ENCODE results near the gene DPP10.

DPP10 gene

DNA sequence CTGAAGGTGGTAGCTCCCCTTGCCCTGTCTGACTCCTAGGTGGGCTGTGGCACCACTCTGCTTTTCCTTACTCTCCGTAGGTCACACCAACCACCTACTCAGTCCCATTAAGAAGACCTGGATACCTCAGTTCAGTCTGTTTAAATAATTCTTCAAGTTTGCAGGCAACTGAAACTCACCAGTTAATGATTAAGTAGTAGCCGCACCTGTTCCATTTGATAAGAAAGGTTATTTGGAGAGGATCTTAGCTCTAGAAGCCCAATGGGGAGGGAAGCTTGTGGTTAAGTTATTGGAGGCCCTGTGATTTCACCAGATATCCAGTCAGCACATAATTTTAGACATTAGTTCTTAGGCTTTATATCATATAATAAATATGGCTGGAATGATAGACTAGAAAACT is 1193.0 kb downstream of the DPP10 start:
- DNase-seq (ENCODE audit: low read depth in 4 of 4, low spot score in 1 of 4), result no peak

DNA sequence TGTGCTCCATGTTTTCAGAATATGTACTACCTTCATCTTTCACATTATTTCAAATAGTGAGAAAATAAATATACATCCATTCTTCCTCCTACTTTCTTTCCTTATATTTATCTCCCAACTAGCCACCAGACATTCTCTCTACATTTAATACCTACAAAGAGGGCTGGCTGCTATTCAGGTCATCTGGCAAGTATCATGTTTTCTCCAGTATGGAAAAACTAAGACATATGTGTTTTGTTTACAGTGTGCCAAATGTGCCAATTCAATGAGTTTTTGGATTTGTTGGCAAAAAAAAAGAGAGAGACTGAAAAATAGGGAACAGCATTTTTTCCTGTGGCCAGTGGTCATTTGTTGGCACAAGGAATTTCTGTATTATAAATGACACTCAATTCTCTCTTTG is 1207.3 kb downstream of the DPP10 start:
- no peak for DNase-seq (ENCODE audit: low read depth in 4 of 4, low spot score in 1 of 4)

DNA sequence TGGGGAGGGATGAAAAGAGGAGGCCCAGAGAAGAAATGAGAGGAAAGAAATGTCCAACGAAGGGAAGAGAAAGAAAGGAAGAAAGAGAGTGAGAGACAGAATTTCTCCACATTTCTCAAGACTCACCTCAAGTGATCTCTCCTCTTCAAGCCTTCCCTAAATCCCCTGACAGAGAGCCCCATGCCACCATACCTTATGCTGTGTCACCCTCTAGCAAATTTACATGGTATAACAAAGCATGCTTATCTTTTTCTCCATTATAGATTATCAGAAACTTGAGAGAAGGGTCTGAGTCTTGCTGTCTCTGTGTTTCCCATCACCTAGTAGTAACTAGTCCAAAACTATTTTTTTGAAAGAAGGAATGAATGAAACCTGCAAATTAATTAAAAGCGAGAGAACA is 1208.4 kb downstream of the DPP10 start:
- no peak for DNase-seq (ENCODE audit: low read depth in 4 of 4, low spot score in 1 of 4)

DNA sequence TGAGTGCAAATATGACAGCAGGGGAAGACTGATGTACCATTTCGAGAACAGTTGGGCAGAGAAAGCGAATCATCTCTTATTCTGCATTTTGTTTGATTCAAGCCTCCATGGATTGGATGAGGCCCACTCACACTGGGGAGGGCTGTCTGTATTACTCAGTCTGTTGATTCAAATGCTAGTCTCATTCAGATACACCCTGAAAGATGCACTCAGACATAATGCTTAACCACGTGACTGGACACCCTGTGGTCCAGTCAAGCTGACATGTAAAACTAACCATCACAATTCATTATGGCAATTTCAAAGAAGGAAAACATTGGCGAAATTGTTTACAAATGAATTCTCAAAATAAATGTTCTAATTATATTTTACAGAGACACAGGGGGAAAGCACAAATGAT is 1210.2 kb downstream of the DPP10 start:
- no peak for DNase-seq (ENCODE audit: low read depth in 4 of 4, low spot score in 1 of 4)

DNA sequence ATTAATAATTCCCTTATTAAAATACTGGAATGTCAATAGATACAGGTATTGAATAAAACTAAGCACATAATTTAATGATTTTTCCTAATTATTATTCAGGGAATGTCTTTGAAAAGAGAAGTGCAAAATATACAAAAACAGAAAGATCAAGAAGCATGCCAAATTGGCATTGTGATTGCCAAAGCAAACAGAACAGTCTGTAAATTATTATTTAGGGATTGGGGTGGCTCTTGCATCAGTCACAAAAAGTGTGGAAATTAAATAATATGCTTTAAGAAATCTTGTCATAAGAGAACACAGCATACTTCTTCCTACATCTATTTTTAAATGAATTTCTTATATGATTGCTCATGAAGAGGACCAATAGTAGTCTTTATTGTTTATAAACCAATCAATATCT is 1211.9 kb downstream of the DPP10 start:
- no peak for DNase-seq (ENCODE audit: low read depth in 4 of 4, low spot score in 1 of 4)

DNA sequence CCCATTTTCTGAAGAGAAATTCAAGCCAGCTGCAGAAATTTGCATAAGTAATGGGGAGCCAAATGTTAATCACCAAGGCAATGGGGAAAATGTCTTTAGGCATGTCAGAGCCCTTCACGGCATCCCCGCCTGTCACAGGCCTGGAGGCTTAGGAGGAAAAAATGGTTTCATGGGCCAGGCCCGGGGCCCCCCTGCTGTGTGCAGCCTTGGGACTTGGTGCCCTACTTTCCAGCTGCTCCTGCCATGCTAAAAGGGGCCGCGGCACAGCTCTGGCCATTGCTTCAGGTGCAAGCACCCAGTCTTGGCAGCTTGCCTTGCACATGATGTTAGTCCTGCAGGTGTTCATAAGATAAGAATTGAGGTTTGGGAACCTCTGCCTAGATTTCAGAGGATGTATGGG is 1235.7 kb downstream of the DPP10 start:
- DNase-seq (ENCODE audit: low read depth in 4 of 4, low spot score in 1 of 4), result no peak

DNA sequence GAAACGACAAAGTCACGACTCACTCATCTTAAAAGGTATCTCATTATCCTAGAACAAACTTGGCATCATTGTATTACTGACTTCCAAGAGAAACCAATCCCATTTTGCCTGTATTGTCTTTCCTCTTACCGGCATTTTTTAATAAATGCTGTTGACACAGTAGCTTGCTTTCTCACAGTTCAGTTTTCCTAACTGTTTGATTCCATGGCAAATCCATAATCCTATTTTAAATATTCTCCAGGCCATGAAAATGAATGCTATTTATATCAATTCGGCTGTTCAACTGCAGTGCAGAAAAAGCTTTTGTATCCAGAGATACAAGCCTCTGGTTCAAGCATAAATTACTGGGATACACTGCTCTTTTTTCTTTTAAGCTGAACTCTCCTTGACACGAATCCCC is 1241.9 kb downstream of the DPP10 start:
- no peak for DNase-seq (ENCODE audit: low read depth in 4 of 4, low spot score in 1 of 4)

DNA sequence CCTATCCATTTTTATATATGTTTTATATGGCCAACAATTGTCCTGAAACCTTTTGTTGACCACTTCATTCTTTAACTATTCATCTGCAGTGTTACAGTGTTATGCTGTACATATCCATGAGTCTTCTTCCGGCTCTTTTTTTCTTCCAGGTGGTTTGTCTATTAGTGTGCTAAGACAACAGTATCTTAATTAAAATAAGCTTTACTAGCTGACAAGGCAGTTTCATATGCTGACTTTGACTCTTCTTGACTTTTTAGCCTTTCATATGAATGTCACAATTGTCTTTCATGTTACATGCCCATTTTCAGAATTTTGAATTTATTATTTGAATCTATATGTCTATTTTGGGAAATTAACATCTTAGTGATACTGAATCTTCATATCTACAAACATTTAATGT is 1249.0 kb downstream of the DPP10 start:
- no peak for DNase-seq (ENCODE audit: low read depth in 4 of 4, low spot score in 1 of 4)

DNA sequence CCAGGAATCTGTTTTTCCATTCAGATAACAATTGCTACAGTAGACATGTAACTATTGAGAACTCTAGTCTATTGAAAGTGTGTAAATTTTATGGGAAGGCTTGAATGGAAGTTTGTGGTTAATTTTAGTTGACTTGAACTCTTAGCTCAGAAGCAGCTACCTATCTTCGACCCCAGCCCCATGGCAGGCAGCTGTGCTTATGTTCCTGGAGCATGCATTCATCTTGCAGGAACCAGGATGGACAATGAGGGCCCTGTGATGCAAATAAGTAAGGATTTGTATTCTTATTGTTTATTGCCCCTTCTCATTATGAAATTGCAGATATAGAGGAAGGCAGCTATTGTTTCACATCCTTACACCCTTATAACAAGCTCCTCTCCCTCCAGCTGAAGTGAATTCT is 1252.2 kb downstream of the DPP10 start:
- DNase-seq (ENCODE audit: low read depth in 4 of 4, low spot score in 1 of 4), result no peak

DNA sequence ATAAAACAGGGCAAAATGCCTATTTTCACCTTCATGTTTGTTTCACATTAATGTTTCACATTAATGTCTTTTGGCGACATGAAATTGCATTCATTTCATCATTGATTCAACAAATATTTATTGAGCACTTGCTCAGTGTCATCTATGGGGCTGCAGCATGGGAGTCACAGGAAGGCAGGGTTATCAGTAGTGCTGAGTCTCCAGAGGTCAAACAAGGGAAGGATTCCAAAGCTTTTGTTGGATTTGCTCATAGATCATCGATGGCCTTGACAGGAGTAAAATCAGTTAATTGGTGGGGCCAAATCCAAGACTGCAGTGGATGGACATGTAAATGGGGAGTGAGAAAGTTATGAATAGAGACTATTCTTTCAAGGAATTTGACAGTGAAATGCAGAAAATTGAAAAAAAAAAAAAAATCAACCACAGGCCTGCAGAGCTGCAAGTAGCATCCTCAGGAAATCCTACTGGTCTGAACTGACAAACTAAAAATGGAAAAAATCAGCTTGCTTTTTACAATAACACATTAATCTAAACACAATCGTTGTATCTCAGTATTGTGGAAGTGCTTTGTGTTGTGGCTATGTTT is 1290.8 kb downstream of the DPP10 start:
- no peak for DNase-seq (ENCODE audit: low read depth in 4 of 4, low spot score in 1 of 4)

DNA sequence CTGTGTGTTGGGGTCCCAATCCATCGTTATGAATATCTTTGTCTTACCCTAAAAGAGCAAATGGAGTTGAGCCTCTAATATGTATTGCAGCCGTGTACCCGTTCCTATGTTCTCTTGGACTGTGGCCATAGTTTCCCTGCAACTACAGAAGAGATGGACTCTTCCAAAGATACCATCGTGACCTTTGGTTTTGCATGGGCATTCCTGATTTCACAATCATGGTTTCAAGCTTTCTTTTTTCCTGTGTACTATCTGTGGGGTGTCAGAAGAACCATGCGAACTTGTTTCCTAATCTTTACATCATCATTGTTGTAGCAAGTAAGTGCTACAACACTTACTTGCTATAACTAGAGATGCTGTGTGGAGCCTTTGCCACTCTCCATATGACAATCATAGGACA is 1295.7 kb downstream of the DPP10 start:
- no peak for DNase-seq (ENCODE audit: low read depth in 4 of 4, low spot score in 1 of 4)

DNA sequence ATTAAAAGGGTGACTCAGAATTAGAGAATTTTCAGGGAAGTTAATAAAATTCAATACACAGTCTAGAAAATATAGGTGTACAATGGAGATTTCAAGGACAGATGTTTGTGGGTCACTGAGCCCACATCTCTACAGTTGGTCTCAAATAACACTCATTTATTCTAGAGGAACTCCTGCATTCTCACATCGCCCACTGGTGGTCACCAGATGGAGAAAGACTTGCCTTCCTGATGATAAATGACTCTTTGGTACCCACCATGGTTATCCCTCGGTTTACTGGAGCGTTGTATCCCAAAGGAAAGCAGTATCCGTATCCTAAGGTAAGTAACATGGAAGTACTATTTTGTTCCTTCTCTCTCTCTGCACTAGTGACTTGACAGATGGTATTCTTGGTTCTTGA is 1297.1 kb downstream of the DPP10 start:
- DNase-seq (ENCODE audit: low read depth in 4 of 4, low spot score in 1 of 4), result no peak

DNA sequence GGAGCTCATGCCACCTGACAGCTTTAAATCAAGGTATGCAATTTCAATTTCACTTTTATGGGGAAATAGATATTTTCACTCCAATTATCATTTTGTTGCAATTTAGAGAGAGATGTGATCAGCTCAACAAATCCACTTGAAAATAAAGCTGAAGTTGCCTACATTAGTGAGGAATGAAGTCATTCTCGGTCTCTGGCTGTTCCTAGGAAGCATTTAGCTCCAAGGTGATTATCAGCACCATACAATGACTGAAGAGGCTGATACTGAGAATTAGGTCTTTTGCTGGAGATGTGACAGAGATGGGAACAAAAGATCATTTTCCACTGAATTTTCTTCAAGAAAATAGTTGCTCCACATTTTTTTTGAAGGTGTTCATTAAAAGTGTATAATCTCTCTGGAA is 1303.7 kb downstream of the DPP10 start:
- no peak for DNase-seq (ENCODE audit: low read depth in 4 of 4, low spot score in 1 of 4)

DNA sequence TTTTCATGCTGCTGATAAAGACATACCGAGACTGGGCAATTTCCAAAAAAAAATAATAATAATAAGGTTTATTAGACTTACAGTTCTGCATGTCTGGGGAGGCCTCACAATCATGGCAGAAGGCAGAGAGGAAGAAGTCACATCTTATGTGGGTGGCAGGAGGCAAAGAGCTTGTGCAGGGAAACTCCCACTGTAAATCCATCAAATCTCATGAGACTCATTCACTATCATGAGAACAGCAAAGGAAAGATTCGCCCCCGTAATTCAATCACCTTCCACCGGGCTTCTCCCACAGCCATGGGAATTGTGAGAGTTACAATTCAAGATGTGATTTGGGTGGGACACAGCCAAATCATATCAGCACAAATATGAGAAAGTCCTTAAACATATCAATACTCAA is 1314.8 kb downstream of the DPP10 start:
- no peak for DNase-seq (ENCODE audit: low read depth in 4 of 4, low spot score in 1 of 4)

DNA sequence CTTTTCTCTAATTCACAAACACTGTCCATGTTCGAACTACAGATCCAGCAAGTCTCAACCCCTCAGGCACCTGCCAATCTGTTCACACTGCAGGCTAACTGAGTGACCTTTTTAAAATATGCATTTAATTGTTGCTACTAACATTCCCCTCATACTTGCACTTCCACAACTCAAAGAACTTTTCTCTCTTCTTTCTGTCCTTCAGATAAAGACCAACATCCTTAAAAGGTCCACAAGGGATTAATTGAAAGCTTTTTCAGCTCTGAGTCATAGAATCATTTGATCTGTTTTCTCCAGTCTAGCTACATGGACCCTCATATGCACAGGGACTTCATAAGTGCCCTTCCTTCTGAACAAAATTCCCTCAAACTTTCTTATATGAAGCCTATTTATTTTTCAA is 1321.2 kb downstream of the DPP10 start:
- no peak for DNase-seq (ENCODE audit: low read depth in 4 of 4, low spot score in 1 of 4)

DNA sequence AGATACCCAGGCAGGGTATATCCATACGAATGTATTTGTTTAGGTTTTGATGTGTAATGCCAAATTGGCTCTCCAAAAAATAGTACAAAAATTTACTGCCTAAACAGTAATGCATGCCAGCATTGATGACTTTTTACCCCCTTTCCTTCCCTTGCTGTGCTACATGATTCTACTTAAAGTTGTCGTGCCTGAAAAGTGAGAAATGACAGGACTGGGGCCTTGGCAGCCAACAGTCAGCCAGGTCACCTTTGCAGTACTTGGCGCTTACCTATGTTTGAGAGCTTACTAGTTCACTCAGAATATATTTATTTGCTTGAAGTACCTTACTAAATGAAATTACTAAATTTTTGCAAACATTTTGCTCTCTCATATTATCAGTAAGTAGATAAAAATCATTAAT is 1329.1 kb downstream of the DPP10 start:
- no peak for DNase-seq (ENCODE audit: low read depth in 4 of 4, low spot score in 1 of 4)

DNA sequence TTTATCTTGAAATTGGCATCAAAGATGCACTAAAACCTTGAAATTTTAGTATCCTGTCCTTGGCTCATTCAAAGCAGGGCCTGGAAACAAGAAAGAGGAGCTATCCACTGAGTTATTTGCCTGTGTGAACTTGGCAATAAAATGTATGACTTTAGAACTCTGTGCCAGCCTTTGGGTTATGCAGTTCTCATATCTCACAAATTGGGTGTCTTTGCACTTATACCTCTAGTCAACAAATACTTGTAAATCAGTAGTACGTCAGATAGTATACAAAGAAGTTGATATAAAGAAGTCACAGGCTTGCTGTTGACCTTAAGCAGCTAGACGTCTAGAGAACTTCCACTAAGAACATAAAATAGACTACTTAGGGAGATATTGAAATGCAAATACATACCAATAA is 1331.9 kb downstream of the DPP10 start:
- DNase-seq (ENCODE audit: low read depth in 4 of 4, low spot score in 1 of 4), result no peak

DNA sequence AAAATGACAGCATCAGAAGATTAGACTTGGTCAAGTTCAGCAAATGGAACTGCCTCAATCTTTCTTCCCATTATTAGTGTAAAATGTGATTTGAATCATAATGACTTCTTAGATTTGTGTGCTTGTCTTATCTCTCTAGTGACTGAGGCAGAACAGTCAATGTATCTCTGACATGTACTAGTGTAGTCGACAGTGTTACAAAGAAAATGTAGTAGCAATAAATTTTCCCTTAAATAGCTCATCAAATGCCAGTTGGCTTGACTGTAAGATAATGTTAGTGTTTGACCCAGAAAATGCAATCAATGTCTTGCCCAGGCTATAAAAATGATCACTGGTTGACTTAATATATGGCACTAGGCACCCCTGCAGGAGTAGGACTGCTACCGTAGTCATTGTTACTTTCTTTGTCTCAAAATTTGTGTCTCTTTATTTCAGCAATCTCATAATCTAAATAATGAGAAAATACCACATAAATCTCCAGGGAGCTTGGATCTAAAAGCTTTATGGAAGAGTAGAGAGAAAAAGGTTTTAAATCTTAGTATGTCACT is 1336.7 kb downstream of the DPP10 start:
- DNase-seq (ENCODE audit: low read depth in 4 of 4, low spot score in 1 of 4), result no peak

DNA sequence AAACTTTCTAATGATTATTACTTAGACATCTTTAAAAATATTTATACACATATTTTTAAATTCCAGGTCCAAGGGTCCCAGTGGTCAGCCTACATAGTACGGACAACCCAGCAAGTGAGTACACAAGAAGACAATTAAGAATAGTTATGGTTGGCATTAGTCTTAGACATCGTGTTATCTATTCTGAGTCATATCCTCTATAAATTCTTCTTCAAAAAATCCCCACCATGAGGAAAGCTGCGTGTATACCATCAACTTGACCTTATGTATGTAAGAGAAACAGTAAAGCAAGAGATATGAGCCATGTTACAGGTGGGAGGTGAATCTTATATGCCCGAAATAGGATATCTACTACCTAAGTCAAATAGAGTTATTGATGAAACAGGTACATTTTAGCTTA is 1339.8 kb downstream of the DPP10 start:
- DNase-seq (ENCODE audit: low read depth in 4 of 4, low spot score in 1 of 4), result no peak

DNA sequence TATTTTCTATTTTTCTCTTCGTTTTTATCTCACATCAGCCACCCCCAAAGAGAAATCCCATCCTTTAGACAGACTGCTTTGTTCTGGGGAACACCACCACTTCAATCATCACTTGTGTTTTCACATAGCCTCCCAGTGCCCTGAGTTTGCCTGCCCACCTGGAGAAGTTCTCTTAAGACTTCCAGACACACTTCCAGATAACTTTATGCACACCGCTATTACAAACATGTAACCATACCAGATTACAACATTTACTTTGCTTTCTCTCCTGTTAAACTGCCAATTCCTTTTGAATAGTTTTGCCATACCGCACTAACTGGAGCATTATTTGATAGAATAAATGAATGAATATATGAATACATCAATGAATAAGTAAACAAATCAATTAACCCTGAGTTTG is 1353.6 kb downstream of the DPP10 start:
- no peak for DNase-seq (ENCODE audit: low read depth in 4 of 4, low spot score in 1 of 4)

DNA sequence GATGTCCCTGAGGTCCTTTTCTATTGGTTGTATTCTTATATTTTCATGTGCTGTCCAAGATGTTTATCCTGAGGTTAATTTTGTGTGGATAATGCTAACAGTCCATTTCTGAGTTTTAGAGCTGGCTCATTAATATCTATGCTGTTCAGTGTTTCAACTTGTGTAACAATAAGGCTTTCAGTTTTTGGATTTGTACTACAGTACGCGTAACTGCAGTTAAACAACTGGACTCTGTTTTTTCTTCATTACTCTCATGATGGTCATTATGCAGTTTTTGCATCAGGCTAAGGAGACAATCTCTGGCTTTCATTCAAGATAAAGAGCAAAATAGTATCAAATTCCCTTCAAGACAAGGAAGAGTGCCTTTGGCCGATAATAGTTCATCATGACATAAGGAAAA is 1364.8 kb downstream of the DPP10 start:
- DNase-seq (ENCODE audit: low read depth in 4 of 4, low spot score in 1 of 4), result no peak

DNA sequence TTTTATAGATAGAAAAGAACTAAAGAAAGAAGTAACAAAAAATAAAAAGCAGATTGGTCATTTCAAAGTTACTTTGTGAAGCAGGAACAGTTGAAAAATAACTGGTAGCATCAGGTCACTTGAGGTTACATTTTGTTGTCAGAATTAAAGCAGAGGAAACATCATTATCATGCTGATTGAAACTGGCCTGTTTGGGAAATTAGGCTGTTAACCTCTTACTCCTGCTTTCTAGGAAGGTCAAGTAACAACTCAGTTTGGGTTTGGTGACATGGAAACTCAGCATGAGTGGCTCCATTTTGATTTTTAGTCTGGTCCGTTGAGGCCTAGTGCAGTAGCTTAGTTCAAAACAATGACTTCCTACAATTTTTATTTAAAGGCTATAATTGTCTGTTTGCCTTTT is 1383.5 kb downstream of the DPP10 start:
- no peak for DNase-seq (ENCODE audit: low read depth in 4 of 4, low spot score in 1 of 4)

DNA sequence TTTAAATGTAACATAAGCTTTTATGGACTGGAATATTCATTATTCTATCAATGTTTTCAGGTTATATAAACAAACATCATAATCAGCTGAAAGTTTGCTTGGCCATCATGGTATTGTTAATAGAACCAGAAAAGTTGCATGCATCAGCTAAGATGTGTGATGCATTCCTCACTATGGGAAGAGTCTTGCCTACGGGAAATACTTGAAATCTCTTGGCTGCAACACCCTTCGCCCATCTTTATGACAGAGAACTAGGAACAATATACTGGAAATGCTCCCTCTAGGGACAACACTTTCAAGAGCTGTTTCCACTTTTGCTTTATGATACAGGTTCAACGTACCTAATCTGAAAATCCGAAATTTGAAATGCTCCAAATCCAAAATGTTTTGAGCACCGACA is 1390.8 kb downstream of the DPP10 start:
- DNase-seq (ENCODE audit: low read depth in 4 of 4, low spot score in 1 of 4), result no peak

DNA sequence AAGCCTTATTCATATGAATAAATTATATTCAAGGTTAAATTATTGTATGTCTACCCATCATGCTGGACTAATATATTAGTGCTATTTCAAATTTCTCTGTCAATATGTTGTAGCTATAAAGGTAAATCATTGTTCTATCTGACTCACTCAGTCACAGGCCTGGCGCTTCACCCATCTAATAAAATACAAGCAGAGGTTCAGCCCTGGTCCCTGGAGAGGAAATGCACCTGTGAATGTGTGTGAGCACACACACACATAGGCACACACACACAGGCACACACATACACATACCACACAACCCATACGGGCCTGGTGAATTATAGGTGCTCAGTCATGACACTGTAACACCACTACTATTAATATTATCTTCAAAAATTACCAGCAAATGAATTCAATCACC is 1396.1 kb downstream of the DPP10 start:
- DNase-seq (ENCODE audit: low read depth in 4 of 4, low spot score in 1 of 4), result no peak

Data from stimulated activated CD4-positive, alpha-beta T cell treated with anti-CD3 and anti-CD28 coated beads, Interleukin-1b, Interleukin-23, amount 100 ng/mL, for 24 hours (primary cell).